Ishikawa (cell line): ENCODE data around the gene ARSD.

ENCODE experiments used
- CEBPB ChIP-seq: IDR thresholded peaks from 2 replicates; pipeline ENCODE4 v1.6.1; 2012
- CREB1 ChIP-seq: IDR thresholded peaks from 2 replicates; pipeline ENCODE4 v1.6.1; 2012; ENCODE audit warnings: low read depth
- EGR1 ChIP-seq: IDR thresholded peaks from 2 replicates; pipeline ENCODE4 v1.6.1; 2012
- EP300 ChIP-seq: IDR thresholded peaks from 2 replicates; pipeline ENCODE4 v1.6.1; 2012; ENCODE audit warnings: borderline replicate concordance
- FOXM1 ChIP-seq: IDR thresholded peaks from 2 replicates; pipeline ENCODE4 v1.6.1; 2012; ENCODE audit warnings: low read depth, borderline replicate concordance
- NFIC ChIP-seq: IDR thresholded peaks from 2 replicates; pipeline ENCODE4 v1.6.1; 2012
- RAD21 ChIP-seq: IDR thresholded peaks from 2 replicates; pipeline ENCODE4 v1.6.1; 2012; ENCODE audit warnings: low read depth
- TAF1 ChIP-seq: IDR thresholded peaks from 2 replicates; pipeline ENCODE4 v1.6.1; 2012; ENCODE audit warnings: low read depth, mild to moderate bottlenecking
- TCF12 ChIP-seq: IDR thresholded peaks from 2 replicates; pipeline ENCODE4 v1.6.1; 2012; ENCODE audit warnings: low read depth
- TEAD4 ChIP-seq: IDR thresholded peaks from 2 replicates; pipeline ENCODE4 v1.6.1; 2012
- YY1 ChIP-seq: IDR thresholded peaks from 2 replicates; pipeline ENCODE4 v1.6.1; 2012; ENCODE audit warnings: low read depth
- ZBTB7A ChIP-seq: IDR thresholded peaks from 2 replicates; pipeline ENCODE4 v1.6.1; 2012; ENCODE audit warnings: low read depth
- TF ChIP-seq, protein P1 (sequence below): IDR thresholded peaks from 2 replicates; pipeline ENCODE4 v1.6.1; 2012
- TF ChIP-seq, protein P2 (sequence below): IDR thresholded peaks from 2 replicates; pipeline ENCODE4 v1.6.1; 2012
- TF ChIP-seq, protein P3 (sequence below): IDR thresholded peaks from 2 replicates; pipeline ENCODE4 v1.6.1; 2012; ENCODE audit warnings: low read depth, mild to moderate bottlenecking

Gene ARSD

DNA sequence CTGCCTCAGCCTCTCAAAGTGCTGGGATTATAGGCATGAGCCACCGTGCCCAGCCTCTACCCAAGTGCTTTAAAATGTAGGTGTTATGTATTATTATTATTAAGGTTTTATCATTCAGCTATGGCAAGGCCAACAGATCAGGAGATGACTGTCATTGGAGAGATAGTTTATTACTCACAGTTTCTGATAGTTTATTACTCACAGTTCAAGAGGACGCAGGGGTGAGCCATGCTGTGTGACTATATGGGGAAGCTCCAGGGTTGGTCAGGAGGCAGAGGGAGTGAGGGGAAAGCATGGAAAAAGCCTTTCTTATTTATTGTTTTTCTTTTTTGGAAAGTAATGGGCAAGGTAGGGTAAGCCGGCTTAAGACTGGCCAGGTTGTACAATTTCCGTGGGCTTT lies 25.4 kb upstream of the ARSD start:
- no peak for TF ChIP-seq CEBPB
- no peak for TF ChIP-seq NFIC
- TF ChIP-seq EP300: no peak
- TF ChIP-seq RAD21: no peak
- TF ChIP-seq, protein P1, sequence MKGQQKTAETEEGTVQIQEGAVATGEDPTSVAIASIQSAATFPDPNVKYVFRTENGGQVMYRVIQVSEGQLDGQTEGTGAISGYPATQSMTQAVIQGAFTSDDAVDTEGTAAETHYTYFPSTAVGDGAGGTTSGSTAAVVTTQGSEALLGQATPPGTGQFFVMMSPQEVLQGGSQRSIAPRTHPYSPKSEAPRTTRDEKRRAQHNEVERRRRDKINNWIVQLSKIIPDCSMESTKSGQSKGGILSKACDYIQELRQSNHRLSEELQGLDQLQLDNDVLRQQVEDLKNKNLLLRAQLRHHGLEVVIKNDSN: no peak
- TF ChIP-seq CREB1: no peak
- TF ChIP-seq ZBTB7A: no peak
- TF ChIP-seq, protein P2, sequence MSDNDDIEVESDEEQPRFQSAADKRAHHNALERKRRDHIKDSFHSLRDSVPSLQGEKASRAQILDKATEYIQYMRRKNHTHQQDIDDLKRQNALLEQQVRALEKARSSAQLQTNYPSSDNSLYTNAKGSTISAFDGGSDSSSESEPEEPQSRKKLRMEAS: no peak
- no peak for TF ChIP-seq TCF12
- TF ChIP-seq TAF1: no peak
- TF ChIP-seq EGR1: no peak
- no peak for TF ChIP-seq YY1

DNA sequence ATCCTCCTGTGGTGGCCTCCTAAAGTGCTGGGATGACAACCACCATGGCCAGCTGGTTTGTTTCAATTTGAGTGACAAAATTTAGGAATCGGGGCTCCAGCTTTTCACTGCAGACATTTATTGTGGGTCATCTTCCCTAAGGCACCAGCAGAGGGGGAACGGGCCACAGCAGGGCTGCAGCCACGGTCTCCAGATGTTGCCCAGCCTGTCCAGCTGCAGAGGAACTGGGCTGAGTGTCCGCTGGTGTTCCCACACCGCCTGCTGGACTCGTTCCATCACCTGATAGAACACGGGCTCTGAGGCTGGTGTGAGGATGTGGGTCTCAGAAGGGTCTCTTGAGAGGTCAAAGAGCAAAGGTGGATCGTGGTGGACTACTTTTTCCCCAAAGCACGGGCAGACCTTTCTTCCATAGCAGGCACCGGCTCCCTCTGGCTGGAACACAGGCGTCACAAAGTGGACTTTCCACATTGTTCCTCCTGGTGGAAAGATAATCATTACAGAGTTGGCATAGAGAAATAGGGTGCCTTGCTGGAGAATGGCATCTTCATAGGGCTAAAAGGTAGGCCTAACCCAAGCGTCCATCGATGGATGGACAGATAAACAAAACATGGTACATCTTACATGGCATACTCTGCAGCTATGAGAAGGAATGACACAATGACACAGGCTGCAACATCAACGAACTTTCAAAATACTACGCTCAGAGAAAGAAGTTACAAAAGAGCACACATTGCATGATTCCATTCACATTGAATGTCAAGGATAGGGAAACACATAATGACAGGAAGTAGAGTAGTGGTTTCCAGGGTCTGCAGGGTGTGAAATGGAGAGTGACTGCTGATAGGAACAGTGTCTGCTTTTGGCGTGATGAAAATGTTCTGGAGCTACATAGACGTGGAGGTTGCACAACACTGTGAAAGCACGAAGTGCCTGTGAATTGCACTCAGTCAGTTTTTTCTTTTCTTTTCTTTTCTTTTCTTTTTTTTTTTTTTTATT lies 5.9 kb upstream of the ARSD start:
- TF ChIP-seq TAF1: no peak

DNA sequence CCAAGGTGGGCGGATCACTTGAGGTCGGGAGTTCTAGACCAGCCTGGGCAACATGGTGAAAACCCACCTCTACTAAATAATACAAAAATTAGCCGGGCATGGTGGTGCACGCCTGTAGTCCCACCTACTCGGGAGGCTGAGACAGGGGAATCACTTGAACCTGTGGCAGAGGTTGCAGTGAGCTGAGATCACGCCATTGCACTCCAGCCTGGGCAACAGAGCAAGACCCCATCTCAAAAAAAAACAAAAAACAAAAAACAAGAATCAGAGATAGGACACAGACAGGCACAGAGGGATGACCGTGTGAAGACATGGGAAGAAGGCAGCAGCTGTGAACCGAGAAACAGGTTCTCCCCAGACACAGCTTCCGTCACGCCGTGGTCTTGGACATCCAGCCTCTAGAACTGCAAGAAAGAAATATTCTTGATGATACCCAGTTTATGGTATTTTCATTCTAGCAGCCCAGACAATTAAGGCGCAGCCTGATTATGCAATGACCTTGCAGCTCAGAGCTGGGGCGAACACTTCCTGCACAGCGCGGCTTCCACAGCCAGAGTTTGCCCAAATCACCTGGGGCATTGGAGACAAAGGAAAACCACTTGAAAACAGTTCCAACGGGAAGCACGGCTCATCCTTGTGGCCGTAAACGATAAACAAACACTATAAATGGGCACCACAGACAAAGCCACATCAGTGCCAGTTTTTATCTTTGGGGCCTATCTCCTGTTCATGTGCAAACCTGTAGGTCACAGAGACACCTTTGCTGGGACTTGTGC lies 4.2 kb upstream of the ARSD start:
- TF ChIP-seq YY1: no peak
- no peak for TF ChIP-seq EP300
- TF ChIP-seq RAD21: no peak
- TF ChIP-seq TCF12: no peak
- TF ChIP-seq ZBTB7A: no peak
- TF ChIP-seq, protein P1: no peak
- TF ChIP-seq EGR1: no peak
- TF ChIP-seq CEBPB: no peak
- TF ChIP-seq NFIC: no peak
- TF ChIP-seq, protein P2: no peak
- TF ChIP-seq, protein P3, sequence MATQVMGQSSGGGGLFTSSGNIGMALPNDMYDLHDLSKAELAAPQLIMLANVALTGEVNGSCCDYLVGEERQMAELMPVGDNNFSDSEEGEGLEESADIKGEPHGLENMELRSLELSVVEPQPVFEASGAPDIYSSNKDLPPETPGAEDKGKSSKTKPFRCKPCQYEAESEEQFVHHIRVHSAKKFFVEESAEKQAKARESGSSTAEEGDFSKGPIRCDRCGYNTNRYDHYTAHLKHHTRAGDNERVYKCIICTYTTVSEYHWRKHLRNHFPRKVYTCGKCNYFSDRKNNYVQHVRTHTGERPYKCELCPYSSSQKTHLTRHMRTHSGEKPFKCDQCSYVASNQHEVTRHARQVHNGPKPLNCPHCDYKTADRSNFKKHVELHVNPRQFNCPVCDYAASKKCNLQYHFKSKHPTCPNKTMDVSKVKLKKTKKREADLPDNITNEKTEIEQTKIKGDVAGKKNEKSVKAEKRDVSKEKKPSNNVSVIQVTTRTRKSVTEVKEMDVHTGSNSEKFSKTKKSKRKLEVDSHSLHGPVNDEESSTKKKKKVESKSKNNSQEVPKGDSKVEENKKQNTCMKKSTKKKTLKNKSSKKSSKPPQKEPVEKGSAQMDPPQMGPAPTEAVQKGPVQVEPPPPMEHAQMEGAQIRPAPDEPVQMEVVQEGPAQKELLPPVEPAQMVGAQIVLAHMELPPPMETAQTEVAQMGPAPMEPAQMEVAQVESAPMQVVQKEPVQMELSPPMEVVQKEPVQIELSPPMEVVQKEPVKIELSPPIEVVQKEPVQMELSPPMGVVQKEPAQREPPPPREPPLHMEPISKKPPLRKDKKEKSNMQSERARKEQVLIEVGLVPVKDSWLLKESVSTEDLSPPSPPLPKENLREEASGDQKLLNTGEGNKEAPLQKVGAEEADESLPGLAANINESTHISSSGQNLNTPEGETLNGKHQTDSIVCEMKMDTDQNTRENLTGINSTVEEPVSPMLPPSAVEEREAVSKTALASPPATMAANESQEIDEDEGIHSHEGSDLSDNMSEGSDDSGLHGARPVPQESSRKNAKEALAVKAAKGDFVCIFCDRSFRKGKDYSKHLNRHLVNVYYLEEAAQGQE: no peak
- no peak for TF ChIP-seq TEAD4
- no peak for TF ChIP-seq FOXM1
- no peak for TF ChIP-seq TAF1
- no peak for TF ChIP-seq CREB1

DNA sequence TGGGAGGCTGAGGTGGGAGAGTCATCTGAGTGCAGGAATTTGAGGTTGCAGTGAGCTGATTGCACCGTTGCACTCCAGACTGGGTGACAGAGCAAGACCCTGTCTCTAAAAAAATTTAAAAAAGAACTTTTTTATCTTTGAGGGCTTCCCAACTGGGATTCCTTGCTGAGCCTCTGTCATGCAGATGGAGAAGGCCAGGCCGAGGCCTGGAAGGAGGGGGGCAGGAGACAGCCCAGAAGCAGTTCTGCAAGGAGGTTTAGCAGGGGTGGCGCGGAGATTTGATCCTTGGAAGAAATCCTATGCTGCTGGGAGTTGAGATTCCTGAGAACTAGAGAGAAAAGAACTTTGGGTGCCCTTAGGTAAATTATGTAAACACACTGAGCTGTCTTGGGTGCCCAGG lies 2.5 kb upstream of the ARSD start:
- TF ChIP-seq TAF1 (no peak), TCF12 (no peak), EGR1 (no peak), TEAD4 (no peak), CEBPB (no peak), YY1 (no peak), FOXM1 (no peak), CREB1 (no peak), EP300 (no peak), NFIC (no peak), RAD21 (no peak), ZBTB7A (no peak)
- TF ChIP-seq, protein P3: no peak
- TF ChIP-seq, protein P2: no peak
- TF ChIP-seq, protein P1: no peak
